ENCODE measurements around the gene MAGEB16.

DNA sequence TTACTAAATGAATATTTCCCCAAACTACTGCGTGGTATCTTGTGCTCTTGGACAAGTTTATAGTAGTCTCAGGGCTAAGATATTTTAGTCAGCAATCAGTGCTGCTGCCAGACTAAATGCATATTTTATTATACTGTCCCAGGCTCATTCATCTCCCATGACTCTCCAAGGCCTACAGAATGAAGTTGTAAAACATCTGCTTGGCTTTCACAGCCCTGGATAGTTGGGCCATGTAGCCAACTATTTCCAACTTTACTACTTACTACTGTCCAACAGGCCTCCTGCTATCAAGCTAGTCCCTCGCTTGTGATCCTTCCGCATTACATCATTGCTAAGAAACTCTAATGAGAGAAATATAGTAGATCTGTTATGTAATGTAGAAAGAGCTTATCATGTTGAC is 31.4 kb downstream of the MAGEB16 start:
- TF ChIP-seq, protein P1, sequence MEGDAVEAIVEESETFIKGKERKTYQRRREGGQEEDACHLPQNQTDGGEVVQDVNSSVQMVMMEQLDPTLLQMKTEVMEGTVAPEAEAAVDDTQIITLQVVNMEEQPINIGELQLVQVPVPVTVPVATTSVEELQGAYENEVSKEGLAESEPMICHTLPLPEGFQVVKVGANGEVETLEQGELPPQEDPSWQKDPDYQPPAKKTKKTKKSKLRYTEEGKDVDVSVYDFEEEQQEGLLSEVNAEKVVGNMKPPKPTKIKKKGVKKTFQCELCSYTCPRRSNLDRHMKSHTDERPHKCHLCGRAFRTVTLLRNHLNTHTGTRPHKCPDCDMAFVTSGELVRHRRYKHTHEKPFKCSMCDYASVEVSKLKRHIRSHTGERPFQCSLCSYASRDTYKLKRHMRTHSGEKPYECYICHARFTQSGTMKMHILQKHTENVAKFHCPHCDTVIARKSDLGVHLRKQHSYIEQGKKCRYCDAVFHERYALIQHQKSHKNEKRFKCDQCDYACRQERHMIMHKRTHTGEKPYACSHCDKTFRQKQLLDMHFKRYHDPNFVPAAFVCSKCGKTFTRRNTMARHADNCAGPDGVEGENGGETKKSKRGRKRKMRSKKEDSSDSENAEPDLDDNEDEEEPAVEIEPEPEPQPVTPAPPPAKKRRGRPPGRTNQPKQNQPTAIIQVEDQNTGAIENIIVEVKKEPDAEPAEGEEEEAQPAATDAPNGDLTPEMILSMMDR (optimal IDR thresholded peaks at IDR 0.05 in 1 of 3, IDR thresholded peaks at IDR 0.05 in 1 of 3, conservative IDR thresholded peaks at IDR 0.05 in 1 of 3; ENCODE audit: extremely low read depth in 1 of 3, insufficient read depth in 2 of 3, low read length in 3 of 3), result no peak
- no peak for TF ChIP-seq EZH2 (IDR thresholded peaks at IDR 0.05; ENCODE audit: low read length)
